ENCODE results near the gene CHST9.

Gene CHST9

DNA sequence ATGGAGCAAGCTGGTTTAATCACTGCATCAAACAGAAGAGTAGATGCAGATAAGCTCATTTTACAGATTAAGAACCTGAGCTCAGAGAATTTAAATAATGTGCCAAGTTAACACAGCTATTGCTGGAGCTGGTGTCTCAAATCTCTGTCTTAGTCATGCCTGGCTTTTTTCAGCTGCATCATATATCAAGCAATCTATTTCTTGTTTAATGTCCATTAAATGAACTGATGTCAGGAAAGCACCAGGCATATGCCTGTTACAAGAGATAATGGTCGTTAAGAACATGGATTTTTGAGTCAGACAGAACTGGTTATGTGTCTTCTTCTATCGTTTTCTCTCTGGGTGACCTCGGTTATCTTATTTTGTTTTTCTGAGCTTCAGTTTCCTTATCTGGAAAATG, 259.8 kb downstream of the CHST9 start:
- no peak for DNase-seq

DNA sequence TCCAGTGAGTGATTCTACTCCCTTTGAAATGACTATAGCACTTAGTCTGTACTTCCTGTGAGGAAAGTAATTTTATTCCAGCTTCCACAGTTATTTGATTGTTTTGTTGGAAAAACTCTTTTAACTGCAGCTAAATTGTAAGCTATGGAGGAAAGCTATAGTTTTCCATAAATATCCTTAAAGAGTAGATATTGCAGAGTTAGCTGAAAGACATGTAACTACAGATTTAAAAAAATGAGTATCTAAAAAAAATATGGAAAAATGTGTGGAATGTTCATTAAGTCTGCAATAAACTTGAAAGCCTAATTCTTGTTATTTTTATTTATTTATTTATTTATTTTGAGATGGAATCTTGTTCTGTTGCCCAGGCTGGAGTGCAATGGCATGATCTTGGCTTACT, 262.8 kb downstream of the CHST9 start:
- DNase-seq: no peak

DNA sequence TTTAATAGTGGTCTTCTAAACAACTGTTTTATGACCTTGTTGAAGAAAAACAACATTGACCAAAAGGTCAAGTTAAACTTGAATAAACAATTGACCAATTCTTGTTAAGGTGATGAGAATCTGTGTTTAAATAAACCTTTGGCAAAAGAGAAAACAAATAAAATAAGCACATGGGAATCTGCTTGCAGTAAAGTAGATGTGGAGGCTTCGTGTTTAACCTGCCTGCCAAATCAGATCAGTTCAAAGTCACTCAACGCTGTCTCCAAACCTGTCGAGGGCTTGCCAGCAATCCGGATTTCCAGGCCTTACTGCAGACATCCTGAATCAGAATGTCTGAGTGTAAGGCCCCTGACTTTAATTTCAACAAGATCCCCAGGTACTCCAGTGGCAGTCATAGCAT, 264.5 kb downstream of the CHST9 start:
- no peak for DNase-seq

DNA sequence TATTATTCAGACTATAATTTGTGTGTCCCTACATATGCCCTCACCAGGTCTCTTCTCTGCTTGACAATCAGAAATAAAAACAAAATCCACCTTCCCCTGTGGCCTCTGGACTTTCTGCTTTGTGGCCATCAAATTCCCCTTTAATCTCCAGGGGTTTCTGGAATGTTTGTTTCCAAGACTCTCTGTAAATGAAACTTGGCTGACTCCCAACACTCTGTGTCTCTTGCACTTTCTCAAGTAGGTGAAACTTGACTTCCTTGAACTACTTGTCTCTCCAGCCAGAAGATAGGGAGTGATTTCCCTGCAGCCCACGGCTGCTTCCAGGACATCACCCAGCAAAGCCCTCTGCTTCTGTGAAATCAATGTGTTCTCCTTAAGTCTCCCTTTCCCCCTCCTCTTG, 265.5 kb downstream of the CHST9 start:
- DNase-seq: no peak

DNA sequence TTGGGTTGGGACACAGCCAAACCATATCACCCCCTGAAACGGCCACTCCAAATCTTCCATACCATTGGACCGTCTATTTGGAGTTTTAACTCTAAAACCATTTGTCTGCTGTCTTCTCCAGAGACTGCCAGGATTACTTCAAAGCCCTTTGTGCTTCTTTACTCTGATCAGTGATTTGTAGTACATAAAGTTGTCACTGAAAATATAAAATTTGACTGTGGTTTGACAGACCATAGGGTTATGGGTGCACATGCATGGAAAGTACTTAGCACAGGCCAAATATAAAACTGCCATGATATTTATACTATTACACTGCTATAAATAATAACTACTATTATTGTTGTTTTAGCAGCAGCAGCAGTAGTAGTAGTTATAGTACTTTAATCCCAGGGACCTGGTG, 265.9 kb downstream of the CHST9 start:
- no peak for DNase-seq

DNA sequence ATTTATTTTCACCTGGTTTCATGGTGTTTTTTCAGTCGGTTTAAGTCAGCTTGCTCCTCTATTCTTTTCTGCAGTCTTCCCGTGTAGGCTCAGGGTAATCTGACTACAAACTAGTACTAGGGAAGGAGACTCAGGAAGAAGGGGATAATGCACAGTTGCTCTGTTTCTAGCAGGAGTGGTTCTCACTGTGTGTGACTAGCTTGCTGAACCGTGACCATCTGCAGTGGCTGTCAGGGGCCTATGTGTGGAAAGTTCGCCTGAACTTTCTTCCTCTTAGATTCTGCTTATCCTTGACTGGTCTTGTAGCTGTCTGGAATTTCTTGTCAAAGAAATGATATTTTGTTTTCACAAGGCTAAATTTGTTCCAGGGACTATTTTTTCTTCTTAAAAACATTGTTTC, 273.3 kb downstream of the CHST9 start:
- DNase-seq: no peak

DNA sequence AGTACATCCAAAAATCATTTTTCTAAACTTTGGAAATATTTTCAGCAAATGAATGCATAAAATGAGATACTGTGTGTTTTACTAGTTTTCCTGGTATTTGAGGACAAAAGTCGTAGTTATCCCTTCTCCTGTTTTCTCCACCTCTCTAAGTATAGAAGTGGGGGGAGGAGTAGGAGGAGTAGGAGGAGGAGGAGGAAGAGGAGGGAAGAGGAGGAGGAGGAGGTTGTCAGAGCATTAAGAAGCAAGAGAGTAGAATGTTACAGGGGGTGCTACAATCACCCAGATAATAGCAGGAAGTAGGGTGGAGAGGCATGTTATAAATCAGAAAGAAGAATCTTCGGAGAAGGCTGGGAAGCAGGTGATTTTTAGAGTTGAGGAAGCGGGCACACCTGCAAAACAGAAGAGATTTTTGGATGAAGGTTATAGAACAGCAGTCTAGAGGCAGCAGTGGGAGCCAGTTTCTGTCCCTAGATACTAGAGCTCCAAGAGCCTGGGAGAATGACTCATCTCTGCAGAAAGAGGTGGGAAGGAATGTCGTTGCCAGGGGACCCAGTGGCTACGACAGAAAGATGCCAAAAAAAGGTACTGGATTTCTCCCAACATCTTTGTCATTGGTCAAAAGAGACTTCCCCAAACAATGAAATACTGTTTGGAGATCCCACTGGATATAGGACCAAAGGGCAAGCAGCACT, 275.4 kb downstream of the CHST9 start:
- no peak for DNase-seq

DNA sequence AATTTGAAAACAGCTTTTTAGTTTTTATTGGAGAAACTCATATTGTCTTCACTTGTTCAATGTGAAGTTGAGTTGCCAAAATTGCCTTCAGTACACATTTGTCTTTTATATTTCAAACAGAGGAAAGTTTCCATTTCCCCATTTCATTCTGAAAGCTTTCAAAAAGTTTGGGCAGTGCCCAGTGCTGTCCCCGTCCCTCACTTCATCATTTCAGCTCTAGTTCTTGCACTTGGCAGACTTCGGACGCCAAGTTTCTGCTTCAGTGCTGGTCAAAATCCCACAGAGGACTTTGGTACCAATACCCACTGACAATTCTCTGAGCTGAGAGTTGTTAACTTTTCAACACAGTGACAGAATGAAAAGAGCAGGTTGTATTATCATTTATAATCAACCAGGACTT, 276.2 kb downstream of the CHST9 start:
- no peak for DNase-seq

DNA sequence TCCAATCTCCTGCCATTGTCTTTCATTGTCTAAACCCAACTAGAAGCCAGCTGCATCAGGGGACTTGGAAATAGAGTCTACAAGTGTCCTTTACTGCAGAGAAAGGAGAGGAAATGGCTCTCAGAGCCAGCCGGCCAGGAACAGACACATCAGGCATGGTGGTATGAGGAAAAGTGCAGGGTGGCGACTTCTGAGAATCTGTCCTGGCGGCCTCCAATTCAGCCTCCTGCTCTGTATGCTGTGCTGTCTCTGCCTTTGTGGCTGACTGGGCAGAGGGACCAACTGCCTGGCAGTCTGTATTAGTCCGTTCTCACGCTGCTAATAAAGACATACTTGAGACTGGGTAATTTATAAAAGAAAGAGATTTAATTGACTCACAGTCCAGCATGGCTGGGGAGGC, 282.8 kb downstream of the CHST9 start:
- no peak for DNase-seq

DNA sequence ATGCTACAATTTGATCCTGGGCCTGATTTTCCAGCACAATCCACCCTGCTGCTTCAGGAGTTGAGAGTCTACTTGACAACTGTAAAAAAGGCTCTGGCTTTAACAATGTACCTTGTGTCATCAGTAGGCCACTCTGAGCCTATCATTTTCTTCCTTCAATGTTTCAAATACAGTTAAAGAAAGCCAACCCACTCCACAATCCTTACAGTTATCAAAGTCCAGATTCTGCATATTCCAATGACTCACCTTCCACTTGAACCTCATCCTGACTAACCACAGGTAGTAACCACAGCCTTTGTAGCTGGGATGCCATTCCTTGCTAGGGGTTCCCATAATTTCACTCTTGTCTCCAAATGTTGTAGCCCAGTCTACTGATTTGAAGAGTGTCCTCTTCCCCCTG, 284.1 kb downstream of the CHST9 start:
- no peak for DNase-seq

DNA sequence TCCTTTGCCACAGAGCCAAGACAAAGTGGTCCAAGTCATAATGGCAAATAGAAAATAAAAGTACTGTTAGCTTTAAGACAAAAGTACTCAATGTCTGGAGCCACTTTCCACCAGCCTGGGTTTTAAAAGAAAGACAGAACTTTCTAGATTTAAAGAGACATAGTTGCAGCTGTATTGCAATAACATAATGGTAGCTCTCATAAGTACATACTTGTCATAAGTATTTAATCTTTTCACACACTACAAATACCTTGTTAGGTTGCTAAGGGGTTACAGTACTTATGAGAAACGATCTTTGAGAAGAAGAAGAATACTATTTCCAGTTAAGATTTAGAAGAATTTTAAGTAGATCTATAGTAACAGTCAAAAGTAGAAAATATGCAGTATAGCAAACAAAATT, 290.7 kb downstream of the CHST9 start:
- no peak for DNase-seq

DNA sequence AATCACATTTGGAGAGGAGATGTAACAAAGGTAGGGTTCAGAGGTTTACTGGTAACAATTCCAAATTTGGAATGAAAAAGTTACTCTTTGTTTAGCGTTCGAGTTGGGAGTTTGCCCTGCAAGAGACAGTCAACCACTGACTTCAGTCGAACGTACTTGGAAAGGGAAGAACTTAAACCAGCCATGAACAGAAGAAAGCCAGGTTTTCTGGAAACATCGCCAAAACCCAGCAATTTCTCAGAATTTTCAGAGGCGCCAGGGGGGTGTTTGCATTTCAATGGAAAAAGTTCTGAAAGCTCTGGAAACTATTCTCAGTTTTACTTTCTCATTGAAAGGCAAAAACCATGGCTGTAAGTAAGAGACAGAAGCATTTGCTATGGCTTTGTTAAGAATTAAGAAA, 291.1 kb downstream of the CHST9 start:
- DNase-seq: no peak

DNA sequence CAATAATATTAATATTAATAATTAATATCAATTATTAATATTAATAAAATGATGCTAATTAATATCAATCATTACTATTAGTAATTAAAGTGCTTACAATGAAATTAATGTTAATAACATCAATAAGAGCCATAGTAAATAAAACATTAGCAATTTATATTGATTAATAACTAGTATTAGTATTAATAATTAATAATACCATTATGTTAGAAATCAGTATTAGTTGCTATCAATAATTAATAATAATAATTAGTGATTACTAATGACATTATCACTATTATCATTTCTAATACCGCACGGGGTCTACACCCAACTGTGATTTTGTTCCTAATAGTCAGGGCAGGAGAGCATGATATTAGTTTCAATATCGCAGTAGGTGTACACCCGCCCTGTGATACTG, 296.8 kb downstream of the CHST9 start:
- DNase-seq: no peak

DNA sequence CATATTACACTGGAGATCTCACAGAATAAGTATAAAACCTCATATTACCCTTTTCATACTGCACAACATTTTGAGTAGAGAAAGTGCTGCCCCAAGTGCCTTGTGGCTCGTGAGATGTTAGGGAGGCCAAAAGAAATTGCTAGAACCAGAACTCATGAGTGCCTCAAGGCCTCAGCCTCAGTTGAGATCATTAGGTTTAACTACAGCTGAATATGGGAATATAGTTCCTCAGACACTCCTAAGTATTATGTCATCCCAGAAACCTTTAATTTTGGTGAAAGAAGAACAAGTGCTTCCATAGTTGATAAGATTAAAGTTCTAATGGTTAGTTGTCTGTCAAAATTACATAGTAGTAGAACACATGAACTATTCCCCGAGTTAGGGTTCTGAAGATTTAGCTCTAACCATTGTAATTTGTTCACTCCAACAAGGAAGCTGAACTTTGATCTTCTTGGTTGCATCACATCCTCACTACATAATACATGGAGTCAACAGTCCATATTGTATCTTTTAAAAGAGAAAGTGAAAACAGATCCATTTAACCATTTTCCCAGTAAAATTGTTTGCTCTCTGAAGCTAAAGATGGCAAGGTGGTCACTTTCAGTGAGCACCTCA, 310.0 kb downstream of the CHST9 start:
- DNase-seq: no peak

DNA sequence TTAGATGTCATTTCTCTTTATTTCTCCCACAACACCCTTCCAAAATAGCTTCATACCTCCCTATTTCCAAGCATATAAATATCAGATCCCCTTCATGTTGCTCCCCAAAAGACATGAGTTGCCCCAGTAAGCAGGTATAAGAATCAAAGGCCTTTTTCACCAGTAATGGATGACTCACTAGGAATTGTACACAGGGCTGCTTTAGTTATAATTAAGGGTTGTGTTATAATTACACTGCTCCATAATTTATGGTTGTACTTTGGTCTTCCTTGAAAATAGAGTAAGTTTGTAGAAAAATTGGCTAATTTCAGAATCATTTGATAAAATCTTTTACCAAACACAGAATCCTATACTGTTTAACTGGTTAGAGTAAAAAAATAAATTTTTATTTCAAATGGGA, 310.8 kb downstream of the CHST9 start:
- DNase-seq: no peak

DNA sequence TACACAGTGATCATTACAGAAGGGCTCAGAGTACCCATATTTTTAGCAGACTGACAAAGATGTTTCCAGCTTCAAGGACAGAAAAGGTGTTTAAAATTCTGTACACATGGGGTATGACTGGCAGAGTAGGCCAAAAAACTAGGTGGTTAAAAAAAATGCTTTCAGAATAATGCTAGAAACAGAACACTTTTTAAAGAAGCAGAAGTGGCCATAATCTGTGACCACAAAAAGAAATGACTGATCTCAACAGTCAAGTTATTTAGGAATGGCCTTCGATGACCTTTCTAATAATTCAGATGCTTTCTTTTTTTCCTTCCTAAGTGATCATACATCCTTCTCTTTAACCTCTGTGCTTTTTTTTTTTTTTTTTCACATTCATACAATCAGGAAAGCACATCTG, 315.5 kb downstream of the CHST9 start:
- no peak for DNase-seq

DNA sequence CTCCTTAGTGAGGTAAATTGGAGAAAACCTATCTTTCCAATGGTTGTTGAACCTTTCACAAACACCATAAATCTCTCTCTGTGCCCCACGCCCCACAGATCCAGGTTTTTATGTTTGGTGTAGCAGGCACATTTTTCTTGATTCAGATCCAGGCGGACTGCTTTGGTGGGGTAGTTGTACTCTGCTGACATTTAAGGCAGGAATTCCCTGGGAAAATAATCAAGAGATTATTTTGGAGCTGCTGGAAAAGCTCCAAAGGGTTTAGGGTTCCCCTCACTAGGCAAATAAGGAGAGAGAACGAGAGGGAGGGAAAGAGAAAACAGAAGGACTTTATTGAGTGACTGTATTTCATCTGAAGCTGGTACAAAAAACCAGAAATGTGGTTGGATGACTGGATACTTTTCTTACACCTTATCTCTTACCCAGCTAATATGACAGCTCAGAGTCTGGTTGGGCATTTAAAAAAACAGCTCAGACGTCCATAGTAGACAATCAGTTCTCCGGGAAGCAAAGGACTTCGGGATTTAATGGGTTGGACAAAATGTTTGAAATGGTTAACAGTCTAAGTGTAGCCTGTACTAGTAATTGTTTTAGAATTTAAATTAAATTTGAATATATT, 316.0 kb downstream of the CHST9 start:
- DNase-seq: no peak

DNA sequence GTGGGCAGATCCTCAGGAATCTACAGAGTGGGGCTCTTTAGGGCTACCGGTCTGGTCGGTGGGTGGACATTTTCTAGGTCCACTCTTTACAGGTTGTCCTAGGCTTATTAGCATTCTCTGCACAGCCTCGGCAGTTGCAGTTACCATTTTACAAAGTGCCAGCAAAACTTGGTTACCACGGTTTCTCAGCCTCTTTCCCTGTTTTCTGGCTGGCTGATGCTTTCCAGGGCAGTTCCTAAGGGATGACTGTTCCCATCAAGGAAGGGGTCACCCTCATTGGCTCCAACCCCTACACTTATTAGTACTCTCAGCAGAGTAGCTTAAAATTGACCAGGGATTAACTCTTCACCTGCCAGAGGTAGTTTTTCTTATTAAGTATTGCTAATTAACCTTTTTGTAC, 317.6 kb downstream of the CHST9 start:
- no peak for DNase-seq

DNA sequence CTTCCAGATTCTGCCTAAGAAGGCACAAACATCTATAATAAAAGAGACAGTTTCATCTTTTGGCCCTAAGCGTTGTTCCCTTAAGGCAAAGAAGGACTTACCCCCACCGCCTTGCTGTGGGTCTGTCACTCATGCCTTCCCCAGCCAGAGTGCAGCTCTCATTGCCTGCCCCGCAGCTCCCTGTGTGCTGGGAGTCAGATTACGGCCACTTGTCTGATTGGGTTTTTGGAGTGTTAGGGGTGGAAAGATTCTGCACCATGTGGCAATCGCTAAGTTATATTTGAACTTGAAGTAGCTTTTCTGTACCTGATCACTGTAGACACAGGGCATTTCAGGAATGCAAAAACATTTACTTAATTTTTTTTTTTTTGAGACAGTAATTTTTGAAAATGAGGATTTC, 319.6 kb downstream of the CHST9 start, which contains the start of gene AQP4:
Gene AQP4 (minus strand): TSS at position 151 of the 400 bp plus-strand sequence. CDS start 18 bp downstream, at position 133.
- no peak for DNase-seq

DNA sequence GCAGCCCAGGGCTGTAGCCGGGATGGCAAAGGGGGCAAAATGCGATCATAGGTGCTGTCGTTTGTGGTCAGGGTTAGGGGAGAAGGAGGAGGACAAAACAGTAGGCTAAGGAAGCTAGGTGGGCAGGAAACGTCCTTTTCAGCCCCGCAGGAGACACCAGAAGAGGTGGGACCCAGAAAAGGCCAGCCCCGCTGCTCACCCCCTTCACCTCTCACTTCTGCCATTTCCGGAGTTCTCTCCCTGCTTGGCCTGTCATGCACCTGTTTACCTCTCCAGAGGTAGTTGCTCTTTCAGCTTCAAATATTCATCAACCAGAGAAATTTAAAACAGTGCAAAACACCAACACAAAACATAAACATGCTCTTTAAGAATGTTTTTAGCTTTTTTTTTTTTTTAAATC, 320.4 kb downstream of the CHST9 start:
- DNase-seq: no peak

DNA sequence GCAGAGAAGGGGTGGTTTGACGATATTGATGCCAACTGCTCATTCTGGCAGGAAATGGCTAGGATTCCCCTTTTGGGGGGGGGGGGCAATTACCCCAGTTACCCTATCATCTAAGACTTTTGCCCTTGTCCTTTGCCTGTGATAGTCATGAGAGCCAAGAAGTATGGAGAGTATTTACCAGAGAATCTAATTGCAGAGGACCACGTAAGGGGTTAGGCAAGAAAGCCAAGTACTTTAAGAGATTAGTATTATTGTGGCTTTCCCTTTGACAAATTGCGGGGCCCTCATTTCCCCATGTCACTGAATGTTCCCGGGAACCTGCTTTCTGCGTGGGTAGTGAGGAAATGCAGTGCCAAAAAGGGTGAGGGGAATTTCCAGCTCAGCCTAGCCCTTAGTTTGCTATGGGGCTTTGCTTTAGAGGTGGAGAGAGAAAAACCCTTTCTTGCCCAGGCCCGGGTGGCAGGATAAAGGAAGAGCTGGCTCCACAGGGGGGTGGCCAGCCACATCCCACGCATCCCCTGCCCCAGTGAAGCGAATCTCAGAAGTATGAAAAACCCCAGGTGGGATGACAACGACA, 321.1 kb downstream of the CHST9 start:
- DNase-seq: no peak

DNA sequence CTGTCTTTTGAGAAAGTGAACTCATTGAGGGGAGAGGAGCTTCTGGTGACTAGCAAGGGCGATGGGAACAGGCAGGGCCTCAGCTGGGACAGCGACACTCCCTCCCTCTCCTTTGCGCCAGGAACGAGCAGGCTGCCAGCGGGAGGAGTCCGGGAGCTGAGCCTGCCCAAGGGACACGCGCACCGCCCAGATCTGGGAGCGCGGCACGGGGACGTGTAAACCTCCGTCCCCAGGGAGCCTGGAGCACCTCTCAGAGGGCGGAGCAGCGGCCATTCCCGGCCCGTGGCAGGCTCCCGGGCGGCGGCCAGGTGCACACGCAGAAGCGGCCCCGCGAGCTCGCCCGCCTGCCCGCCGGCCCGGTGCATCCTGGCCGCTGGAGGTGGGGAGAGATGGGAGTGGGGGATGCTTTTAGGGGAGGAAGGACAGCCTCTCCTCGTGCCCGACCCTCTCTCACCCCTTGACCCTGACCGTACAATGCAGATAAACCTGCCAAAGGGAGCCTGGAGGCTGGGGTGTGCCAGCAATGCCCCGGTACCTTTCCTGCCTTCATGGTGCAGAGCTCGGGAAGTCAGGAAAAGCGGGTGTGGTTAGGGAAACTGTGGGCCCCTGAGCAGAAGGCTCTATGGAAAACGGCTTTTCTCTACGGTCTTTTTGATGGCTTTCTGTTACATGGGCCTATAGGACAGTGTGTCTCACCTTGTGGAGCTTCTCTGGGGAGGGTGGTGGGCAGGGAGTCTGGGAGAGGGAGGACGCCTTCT, 321.8 kb downstream of the CHST9 start:
- no peak for DNase-seq

DNA sequence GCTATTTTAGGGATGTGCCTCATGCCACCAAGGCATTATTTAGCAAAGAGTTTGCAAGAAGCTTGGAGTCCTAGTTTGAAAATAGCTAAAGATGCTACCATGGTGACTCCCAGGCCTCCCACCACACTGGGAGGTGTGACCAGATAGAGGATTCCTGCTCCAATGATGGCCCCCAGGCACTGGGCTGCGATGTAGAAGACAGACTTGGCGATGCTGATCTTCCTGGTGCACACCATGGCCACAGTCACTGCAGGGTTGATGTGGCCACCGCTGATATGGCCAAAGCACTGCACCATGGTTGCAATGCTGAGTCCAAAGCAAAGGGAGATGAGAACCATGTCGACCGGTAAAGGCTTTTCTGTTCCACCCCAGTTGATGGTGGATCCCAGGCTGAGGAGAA, 323.0 kb downstream of the CHST9 start:
- DNase-seq: no peak

Measured in activated CD8-positive, alpha-beta memory T cell treated with anti-CD3 and anti-CD28 coated beads, Interleukin-2, amount 50 U/mL, for 48 hours (primary cell).